G401.6 (cell line): ENCODE measurements around the gene DLX2.

Experiments
- FAIRE-seq: peaks from 2 replicates; lab custom pipeline; 2012; peaks lifted over from hg19 to GRCh38; lab: Jason Lieb, UNC

The DLX2 gene

GRCh38 chr2:172107690-172108586, 5.2 kb upstream of the DLX2 start:
- no peak for FAIRE-seq

GRCh38 chr2:172106108-172106961, 3.6 kb upstream of the DLX2 start:
- FAIRE-seq: no peak

GRCh38 chr2:172105471-172106107, 2.9 kb upstream of the DLX2 start:
- FAIRE-seq: no peak

- FAIRE-seq: peak; percentile 96
These were observed 972 bp upstream of the DLX2 start for GRCh38 chr2:172103471-172104272.

- no peak for FAIRE-seq
These were observed 794 bp downstream of the DLX2 start for GRCh38 chr2:172101821-172102390.

GRCh38 chr2:172100935-172101820, 1.5 kb downstream of the DLX2 start:
- no peak for FAIRE-seq

- FAIRE-seq: no peak
These were observed 2.4 kb downstream of the DLX2 start for GRCh38 chr2:172100080-172100934.

GRCh38 chr2:172099472-172100079, 3.1 kb downstream of the DLX2 start:
- peak; percentile 62 for FAIRE-seq

GRCh38 chr2:172098650-172099471, 3.8 kb downstream of the DLX2 start:
- FAIRE-seq: no peak

- FAIRE-seq: peak; percentile 42
These were observed 4.4 kb downstream of the DLX2 start for GRCh38 chr2:172098287-172098649.

- FAIRE-seq: no peak
These were observed 5.1 kb downstream of the DLX2 start for GRCh38 chr2:172097557-172098131.

- FAIRE-seq: no peak
These were observed 5.8 kb downstream of the DLX2 start for GRCh38 chr2:172096626-172097547.

GRCh38 chr2:172095905-172096625, 6.6 kb downstream of the DLX2 start:
- FAIRE-seq: no peak

- FAIRE-seq: peak; percentile 70
These were observed 7.4 kb downstream of the DLX2 start for GRCh38 chr2:172095146-172095904.
